Neural cell (in vitro differentiated cells): Measurements from ENCODE around the gene SAP130.

Experiments used
- CTCF ChIP-seq: fragments of 450-650 bp; IDR thresholded peaks from 2 replicates; pipeline ENCODE4 v1.5.1; 2014; ENCODE audit warnings: antibody characterized with exemption, mild to moderate bottlenecking, moderate library complexity; ENCODE audit not compliant: poor library complexity, severe bottlenecking
- EZH2 ChIP-seq: fragments of 200-600, 300-800 bp; shearing (Covaris generic), sonication (generic); IDR thresholded peaks from 2 replicates; pipeline ENCODE4 v1.6.1; 2014; ENCODE audit warnings: antibody characterized with exemption, low read length, borderline replicate concordance, mild to moderate bottlenecking; ENCODE audit not compliant: insufficient read depth, poor library complexity, severe bottlenecking
- POLR2AphosphoS5 ChIP-seq: IDR thresholded peaks from 2 replicates; pipeline ENCODE4 v1.6.1; 2012
- RAD21 ChIP-seq: fragments of 450-650 bp; conservative IDR thresholded peaks from 2 replicates; pipeline ENCODE4 v1.6.1; 2014; ENCODE audit warnings: antibody characterized with exemption, mild to moderate bottlenecking, moderate library complexity
- SMC3 ChIP-seq: fragments of 450-650 bp; conservative IDR thresholded peaks from 2 replicates; pipeline ENCODE4 v1.6.1; 2014; ENCODE audit warnings: antibody characterized with exemption, mild to moderate bottlenecking, moderate library complexity; ENCODE audit not compliant: poor library complexity

- TF ChIP-seq CTCF (no peak), EZH2 (no peak), SMC3 (no peak), RAD21 (no peak), POLR2AphosphoS5 (no peak)
Measured at GRCh38 chr2:128043041-128043440, 15.2 kb upstream of the SAP130 start.
